Kasumi-1 (cell line): Measurements from ENCODE around the gene VPS41.

Experiments
- DNase-seq, 2 experiments: peaks; one replicate each; lab custom pipeline; 2025; lab: John Stamatoyannopoulos, UW

VPS41 gene

DNA sequence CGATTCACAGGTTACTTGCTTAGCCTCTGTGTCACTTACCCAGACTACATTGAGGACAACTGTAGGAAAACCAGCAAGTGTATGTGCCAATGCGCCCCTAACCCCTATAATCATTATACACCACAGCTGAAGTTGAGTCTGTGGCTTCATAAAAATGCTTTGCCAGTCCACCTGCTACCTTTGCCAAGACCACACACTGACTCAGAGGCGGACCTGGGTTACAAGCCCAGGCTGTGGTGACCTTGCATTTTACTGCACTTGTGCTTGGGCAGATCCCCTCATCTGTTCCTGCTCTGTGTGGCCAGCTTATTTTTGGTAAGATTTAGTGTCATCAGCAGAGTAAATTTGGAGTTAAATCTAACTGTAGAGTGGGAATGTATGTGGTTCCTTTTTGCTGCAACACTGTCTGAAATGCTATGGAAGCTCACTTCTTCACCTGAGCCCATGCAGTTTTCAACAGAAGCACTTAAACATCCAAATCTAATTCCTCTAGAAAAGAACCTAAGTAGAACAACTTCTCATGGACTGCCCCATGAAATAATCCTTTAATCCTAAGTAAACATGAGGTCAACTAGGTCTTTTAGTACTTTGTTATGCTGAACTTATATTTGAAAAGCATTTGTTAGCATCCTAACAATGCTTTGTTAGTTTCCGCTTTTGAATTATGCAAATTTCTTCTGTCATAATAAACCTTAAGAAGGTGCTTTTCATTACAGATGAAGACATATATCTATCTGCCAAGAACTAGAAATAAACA is 181.6 kb downstream of the VPS41 start:
- no peak for DNase-seq

- DNase-seq = no peak
Observed at GRCh38 chr7:38723327-38723726, 185.7 kb downstream of the VPS41 start.

GRCh38 chr7:38716397-38716796 is 192.6 kb downstream of the VPS41 start:
- DNase-seq = no peak

DNA sequence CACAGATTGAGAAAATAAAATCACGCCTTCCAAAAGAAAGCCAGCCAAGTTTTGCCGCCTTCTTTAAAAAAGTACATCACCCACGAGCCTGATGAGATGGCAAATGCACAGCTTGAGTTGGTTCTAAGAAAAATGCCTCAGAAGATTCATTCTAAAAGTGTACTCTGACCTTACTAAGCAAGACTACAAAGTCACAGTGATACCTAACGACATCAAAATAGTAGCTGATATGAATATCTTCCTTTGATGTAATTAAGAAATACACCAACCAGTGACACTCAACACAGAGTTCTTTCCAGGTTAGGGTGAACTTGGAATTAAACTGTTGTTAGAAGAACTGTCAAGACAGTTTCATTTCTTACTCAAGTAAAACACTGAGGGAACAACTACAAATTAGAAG is 199.9 kb downstream of the VPS41 start:
- no peak for DNase-seq

DNA sequence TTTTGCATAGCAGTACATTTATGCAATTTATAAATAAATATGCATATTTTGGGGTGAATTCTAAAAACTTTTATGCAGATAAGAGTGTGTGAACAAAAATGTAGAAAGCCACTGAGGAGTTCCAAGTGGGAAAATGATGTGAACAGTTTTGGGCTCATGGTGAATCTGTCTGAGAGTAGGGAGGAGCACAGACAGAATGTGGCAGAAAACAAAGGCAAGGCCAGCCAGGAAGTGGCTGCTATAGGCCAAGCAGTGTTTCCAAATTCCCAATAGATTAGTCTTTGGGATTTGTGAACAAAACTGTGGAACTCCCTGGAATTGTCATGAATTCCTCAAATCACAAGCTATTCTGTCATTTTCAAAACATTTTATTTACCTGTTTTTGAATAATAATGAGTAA is 204.2 kb downstream of the VPS41 start:
- DNase-seq = no peak

- DNase-seq = no peak
Observed at GRCh38 chr7:38704041-38704547, 204.9 kb downstream of the VPS41 start.

GRCh38 chr7:38703093-38703492 is 205.9 kb downstream of the VPS41 start:
- DNase-seq = no peak

GRCh38 chr7:38702002-38702535 is 206.9 kb downstream of the VPS41 start:
- no peak for DNase-seq

DNA sequence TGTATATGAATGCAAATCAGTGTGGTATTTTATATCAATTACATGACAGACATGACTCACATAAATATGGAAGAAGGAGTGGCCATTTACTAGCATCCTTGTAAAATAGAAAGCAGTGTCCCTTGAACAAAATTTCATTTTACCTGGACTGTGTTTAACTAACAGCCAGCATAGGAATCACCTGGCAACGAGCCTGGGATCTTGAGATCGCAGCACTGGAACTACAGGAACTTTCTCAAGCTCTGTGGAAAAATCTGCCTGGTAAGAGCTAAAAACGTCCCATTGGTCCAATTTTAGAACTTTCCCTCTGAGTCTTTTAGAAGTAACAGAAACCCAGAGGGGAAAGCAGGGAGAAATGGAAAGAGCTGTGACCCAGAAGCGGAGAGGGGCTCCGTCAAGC is 208.9 kb downstream of the VPS41 start:
- DNase-seq = no peak

- no peak for DNase-seq
Observed at GRCh38 chr7:38699471-38699870, 209.5 kb downstream of the VPS41 start.

DNA sequence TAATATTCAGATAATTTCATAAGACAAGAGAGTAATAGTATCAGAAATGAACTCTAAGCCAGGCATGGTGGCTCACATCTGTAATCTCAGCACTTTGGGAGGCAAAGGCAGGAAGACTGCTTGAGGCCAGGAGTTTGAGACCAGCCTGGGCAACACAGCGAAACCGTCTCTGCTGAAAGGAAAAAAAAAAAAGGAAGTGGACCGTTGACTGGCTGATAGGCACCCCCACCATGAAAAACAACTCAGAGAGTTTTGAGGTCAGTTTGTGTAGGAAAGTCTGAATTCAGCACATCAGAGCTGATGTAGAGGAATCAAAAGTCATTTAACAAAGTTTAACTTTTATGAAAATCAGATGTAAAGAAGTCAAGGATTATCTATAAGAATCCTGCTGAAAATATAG is 214.7 kb downstream of the VPS41 start:
- DNase-seq = peak; percentile 44 to 49

DNA sequence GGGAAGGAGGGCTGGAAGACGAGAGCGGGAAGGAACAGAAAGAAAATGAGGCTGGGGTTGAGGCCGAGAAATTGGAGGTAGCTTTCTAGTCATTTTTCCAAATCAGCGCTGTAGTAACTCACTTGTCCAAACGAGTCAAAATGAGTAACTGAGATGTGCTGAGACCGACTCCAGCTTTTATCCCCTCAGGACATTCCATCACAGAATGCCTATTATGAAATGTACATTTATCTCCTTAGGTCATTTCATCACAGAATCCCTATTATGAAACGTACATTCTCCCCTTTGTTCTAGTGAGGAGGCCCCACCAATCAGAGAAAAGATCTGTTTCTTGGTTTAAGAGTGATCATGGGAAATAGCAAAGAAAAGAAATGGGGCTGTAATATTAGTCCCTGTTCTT is 222.1 kb downstream of the VPS41 start:
- no peak for DNase-seq

- DNase-seq = no peak
Observed at GRCh38 chr7:38685851-38686250, 223.1 kb downstream of the VPS41 start.

GRCh38 chr7:38682606-38683005 is 226.4 kb downstream of the VPS41 start:
- DNase-seq = no peak

- DNase-seq = no peak
Observed at GRCh38 chr7:38681882-38682281, 227.1 kb downstream of the VPS41 start.

GRCh38 chr7:38679419-38679818 is 229.6 kb downstream of the VPS41 start:
- no peak for DNase-seq

- DNase-seq = no peak
Observed at GRCh38 chr7:38678698-38679054, 230.3 kb downstream of the VPS41 start.

DNA sequence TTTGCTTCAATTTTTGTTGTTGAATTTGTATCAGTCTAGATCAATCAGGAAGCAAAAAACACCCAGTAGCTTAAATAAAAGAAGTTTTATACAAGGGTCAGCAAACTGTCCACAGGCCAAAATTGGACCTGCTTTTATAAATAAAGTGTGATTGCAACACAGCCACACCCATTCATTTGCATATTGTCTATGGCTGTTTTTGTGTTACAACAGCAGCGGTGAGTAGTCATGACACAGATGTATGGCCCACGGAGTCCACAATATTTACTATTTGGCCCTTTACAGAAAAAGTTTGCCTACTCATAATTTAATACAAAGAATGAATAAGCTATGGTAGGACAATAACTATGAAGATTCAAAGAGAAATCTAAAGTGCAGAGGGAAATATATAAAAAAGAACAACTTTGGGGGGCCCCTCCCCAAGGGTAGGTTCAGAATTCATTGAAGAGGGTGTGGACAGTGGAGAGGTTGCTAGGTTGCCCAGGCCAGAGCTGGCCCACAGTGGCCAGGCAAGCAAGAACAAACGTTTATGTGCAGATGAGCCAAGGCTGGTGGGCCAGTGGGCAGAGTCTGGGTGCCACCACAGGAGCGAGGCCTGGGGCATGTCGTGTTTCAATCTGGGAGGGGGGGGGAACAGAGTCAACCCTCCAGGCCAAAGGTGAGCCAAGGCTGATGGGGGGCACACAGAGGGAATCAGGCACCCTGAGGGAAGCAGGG is 230.9 kb downstream of the VPS41 start:
- no peak for DNase-seq

GRCh38 chr7:38675494-38676106 is 233.4 kb downstream of the VPS41 start:
- DNase-seq = no peak

- no peak for DNase-seq
Observed at GRCh38 chr7:38674513-38674912, 234.5 kb downstream of the VPS41 start.

DNA sequence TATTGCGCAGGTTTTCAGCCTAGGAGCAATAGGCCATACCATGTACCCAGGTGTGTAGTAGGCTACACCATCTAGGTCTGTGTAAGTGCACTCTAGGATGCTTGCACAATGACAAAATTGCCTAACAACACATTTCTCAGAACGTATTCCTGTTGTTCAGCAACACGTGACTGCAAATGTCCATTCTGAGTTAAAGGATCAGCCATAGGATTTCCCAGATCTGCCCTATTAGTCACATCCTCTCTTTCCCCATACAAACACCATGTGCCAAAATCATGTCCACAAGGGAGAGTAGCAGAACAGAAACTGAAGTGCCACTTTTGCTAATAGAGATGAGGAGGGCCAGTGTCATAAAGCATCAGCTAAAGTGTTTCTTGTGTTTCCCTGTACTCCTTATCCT is 235.2 kb downstream of the VPS41 start:
- DNase-seq = no peak
